VCaP (cell line): ENCODE measurements around the gene KSR1.
"Not testable (repeated sequence)": the region's sequence is repeated elsewhere in the genome, so short reads cannot be mapped to it uniquely, and the experiment has no call there.

ENCODE experiments used
- H3K27ac ChIP-seq: fragments of 450-650 bp; 2 replicates; pipeline ENCODE4 v1.5.1; 2017
- TF ChIP-seq, protein P1 (sequence below): fragments of 450-650 bp; conservative IDR thresholded peaks from 2 replicates; pipeline ENCODE4 v1.5.1; 2017; ENCODE audit warnings: mild to moderate bottlenecking, moderate library complexity

Gene KSR1

DNA sequence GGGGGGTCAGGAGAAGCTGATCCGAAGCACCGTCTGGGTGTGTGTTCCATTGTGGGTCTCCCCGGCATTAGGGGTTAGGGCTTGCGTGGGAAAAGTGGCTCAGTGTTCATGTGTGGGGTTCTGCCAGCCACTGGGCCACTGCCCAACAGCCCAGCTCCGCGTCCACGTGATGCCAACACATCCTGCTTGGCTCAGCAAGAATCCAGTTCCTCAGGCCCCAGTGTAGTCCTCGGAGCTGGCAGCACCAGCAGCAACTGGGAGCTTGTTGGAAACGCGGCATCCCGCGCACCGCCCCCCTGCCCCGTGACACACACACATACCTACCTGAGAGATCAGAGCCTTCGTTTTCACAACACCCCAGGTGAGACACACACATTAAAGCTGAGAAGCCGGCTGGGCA is 193.7 kb downstream of the KSR1 start:
- no peak overlapping the region for H3K27ac ChIP-seq
- TF ChIP-seq, protein P1, sequence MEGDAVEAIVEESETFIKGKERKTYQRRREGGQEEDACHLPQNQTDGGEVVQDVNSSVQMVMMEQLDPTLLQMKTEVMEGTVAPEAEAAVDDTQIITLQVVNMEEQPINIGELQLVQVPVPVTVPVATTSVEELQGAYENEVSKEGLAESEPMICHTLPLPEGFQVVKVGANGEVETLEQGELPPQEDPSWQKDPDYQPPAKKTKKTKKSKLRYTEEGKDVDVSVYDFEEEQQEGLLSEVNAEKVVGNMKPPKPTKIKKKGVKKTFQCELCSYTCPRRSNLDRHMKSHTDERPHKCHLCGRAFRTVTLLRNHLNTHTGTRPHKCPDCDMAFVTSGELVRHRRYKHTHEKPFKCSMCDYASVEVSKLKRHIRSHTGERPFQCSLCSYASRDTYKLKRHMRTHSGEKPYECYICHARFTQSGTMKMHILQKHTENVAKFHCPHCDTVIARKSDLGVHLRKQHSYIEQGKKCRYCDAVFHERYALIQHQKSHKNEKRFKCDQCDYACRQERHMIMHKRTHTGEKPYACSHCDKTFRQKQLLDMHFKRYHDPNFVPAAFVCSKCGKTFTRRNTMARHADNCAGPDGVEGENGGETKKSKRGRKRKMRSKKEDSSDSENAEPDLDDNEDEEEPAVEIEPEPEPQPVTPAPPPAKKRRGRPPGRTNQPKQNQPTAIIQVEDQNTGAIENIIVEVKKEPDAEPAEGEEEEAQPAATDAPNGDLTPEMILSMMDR, result no peak

DNA sequence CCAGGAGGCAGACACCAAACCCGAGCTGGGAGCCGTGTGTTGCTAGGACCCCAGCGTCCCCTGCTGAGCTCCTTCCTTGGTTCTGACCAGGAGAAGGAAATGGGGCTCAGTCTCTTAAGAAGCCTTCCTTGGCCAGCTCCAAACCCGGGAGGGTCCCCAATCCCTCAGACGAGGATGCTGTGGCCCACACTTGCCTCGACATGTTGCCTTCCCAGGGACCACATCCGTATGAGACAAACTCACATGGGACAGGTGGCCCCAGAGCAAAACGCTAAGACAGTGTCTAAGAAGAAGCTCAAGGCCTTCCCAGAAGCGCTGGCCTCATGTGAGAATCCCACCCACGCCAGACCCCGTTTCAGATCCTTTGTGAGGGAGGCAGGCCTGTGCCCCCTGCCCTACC is 194.6 kb downstream of the KSR1 start:
- TF ChIP-seq, protein P1, result no peak

DNA sequence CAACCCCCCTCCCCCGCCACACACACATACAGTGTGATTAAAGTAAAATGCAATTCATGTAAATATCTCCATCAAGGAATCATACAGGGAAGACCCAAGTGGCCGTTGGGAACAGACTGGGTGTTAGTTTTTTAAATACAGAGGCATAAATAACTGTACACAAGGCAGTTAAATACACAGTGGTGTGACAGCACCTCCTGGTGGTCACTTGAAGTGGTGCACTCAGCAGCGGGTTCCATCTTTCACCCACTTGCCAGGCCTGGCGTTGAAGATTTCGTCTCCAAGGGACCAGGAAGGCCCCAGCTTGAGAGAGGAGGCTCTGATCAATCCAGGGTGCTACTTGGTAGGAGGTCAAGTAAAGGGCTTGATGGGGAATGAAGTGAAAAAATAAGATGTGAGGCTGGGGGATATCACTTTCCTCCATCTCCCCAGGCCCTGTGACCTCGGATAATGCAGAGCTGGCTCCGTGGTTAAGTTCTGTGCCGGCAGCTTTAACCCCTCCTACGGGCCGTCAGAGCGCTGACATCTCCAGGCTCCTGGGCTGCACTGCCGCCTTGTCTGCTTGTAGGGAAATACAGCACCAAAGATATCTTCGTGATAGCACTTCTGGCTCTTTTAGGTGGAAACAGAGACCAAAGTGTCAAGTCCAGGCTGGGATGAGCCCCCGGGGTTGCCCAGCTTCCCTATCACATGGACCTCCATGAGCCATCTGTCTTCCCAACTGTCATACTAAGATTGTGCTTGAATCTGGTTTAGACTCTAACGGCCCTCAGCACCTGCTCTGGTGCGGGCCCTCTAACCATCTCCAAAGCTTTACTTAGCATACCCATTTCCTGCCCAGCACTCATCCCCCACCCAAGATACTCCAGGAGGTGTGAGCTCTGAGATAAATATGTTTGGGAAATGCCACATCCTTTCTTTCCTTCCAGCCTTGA is 195.4 kb downstream of the KSR1 start:
- TF ChIP-seq, protein P1, result peak; percentile 87
- no peak overlapping the region for H3K27ac ChIP-seq

More for the DNA sequence above, 194.6 kb downstream of the KSR1 start:
- H3K27ac ChIP-seq, result no peak overlapping the region

DNA sequence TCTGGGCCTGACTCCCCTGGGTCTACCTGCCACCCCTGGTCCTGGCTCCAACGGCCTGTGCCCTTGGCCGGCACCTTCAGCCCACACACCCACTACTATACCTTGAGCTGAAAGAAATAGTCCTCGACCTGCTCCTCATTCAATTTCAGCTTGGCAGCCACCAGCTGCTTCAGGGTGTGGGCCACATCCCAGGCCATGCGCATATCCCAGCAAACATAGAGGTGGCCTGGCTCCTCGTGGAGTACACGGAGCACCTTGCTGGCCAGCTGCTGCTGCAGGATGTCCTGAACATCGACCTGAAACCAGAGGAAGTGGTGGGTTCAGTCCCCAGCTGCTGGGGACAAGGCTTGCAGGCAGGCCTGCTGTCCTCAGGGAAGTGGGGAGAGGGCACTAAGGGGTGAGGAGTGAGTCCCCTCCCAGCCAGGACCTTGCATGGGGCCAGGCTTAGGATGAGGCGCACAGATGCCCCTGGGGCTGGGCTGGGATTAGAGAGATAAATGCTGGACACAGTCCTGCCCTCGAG is 197.3 kb downstream of the KSR1 start:
- not testable (repeated sequence) for H3K27ac ChIP-seq

DNA sequence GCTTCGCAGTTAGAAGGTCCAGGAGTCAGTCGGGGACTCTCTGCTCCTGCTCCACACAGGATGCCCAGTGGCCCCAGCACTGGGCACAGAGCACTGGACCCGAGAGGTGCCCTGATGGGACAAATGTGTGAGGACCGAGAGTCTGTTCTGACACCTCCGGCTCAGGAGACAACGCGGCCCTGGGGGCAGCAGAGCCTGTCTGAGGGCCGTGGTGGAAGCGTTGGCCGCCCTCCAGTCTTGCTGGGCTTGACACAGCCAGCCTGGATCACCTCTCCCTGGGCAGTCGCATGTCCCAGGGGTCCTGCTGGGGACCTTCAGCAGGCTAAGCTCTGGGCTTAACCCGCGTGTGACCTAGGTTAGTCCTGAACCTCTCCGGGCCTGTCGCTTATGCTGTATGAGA is 197.9 kb downstream of the KSR1 start:
- TF ChIP-seq, protein P1, result no peak
- no peak overlapping the region for H3K27ac ChIP-seq

DNA sequence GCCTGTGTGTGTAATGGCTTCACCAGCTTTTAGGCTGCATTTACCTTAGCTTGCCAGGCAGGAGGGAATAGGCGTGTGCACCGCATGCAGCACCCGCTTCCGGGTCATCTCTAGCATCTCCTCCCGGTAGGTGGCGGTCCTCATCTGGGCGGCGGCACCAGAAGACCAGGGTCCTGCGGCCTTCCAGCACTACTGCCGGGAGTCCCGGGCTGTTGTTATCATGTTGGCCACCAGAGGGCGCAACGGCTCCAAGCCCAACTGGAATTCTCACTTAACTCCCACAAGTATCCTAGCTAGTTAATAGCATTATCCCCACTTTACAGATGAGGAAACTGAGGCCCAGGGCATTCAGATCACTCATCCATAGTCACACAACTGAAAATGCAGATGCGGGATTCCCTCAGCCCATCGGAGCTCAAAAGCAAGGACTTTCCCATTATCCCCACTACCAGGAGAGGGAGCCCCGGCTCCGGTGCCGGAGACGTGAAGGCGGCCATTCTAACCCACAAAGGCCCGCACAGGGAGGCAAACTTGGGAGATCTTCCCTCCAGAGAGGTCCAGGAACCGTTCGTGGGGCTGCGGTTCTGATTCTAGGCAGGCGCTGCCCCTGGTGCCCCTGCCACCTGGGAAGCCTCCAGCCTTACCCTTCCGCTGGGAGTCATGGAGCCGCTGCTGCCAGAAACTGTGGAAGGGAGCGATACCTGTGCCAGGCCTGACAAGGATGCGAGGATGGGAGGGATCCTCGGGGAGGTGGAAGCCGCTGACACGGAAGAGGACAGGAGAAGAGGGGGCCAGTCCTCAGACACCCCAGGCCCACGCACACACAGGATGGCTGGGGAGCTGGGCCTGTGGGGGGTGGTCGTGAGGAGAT is 198.6 kb downstream of the KSR1 start:
- TF ChIP-seq, protein P1, result peak; percentile 99
- H3K27ac ChIP-seq, result no peak overlapping the region

DNA sequence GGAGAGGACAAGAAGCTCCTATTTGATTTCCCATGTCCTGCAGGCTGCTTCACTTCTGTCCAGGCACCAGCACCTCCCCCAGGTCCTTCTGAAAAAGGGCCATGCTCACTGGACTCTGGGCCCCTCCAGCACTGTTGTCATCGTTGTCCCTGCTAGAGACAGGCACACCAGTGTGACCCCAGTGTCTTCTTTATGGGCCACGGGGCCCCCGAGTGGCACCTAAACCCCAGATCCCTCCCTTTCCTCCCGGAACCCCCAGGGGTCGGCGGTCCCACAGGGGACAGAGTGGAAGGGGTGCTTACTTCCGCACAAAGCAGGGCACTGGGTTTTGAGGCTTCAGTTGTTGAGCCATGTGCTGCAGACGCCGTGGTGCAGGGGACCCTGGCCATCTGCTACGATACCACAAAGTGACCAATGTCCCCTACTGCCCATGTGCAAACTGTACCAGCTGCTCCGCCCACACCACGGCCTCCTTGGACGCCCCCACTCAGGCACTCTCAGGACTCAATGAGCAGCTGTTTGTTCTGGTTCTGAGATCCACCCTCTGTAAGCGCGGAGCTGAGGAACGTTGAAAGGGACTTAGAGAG is 199.4 kb downstream of the KSR1 start:
- H3K27ac ChIP-seq, result not testable (repeated sequence)

DNA sequence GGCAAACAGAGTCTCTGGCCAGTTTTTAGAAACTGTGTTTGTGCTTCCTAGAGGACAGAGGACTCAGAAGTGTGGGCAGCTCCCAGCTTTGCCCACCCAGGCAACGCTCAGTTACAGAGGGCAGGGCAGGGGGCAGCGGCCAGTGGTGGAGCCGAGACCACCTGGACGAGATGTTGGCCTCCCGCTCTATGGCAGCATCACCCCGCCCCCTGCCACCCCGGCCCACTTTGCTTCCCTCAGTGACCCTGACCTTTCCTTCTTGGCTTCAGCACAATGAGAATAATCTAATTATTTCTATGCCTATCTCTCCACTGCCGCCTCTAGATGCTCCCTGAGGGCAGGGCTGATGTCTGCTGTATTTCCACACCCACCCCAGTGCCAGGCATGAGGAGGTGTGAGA is 200.4 kb downstream of the KSR1 start:
- H3K27ac ChIP-seq, result not testable (repeated sequence)
